Measurements from ENCODE around the gene PSENEN.

Gene PSENEN

DNA sequence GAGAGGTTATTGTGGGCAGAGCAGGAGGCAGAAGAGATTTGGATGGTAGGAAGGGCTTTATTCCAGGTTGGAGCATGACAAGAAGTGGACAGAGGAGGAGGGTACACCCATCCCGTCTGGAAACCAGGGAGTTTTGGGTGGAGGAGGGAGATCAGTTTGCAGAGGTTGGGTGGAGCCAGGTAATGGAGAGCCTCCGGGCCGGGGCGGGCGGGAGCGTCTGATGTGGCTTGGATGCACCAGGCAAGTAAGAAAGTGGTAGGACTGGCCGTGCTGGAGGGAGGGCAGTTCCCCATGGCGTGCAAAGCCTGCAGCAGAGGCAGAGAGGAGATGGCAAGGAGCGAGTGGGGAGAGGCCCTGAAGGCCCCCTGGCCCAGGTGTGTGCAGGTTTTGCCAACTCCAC, 14.1 kb upstream of the PSENEN start:
- Histone ChIP-seq H3K9me3 (ENCODE audit: control insufficient read depth, low read length) (no peaks in the 10 kb centered on the region), H3K4me1 (ENCODE audit: control insufficient read depth, insufficient read depth, low read length) (peaks cover 9% of the 10 kb centered on the region), H3K9ac (ENCODE audit: low read length) (peak overlapping the region; percentile 39), H3K27me3 (ENCODE audit: control insufficient read depth, insufficient read depth, low read length) (no peaks in the 10 kb centered on the region), H3K36me3 (ENCODE audit: control insufficient read depth, insufficient read depth, low read length) (peaks cover 25% of the 10 kb centered on the region), H3K4me3 (ENCODE audit: low read length) (no peak overlapping the region)

DNA sequence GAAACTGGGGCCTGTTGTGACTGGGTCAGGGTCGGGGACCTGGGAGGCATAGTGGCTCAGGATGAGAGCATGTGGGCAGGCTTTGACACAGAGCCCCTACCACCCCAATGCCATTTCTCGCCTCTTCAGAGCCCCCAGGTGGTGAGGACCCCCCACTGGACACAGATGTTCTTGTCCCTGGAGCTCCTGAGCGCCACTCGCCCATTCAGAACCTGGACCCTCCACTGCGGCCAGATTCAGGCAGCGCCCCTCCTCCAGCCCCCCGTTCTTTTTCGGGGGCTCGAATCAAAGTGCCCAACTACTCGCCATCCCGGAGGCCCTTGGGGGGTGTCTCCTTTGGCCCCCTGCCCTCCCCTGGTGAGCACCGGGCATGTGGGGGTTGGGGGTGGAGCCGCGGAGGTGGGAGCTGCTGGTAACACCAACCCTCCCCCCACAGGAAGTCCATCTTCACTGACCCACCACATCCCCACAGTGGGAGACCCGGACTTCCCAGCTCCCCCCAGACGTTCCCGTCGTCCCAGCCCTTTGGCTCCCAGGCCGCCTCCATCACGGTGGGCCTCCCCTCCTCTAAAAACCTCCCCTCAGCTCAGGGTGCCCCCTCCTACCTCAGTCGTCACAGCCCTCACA, 13.6 kb upstream of the PSENEN start:
- Histone ChIP-seq H3K4me1 (ENCODE audit: control insufficient read depth, insufficient read depth, low read length) (peaks cover 9% of the 10 kb centered on the region), H3K9ac (ENCODE audit: low read length) (no peak overlapping the region), H3K4me3 (ENCODE audit: low read length) (no peak overlapping the region), H3K36me3 (ENCODE audit: control insufficient read depth, insufficient read depth, low read length) (peaks cover 29% of the 10 kb centered on the region), H3K9me3 (ENCODE audit: control insufficient read depth, low read length) (no peaks in the 10 kb centered on the region), H3K27me3 (ENCODE audit: control insufficient read depth, insufficient read depth, low read length) (no peaks in the 10 kb centered on the region)

DNA sequence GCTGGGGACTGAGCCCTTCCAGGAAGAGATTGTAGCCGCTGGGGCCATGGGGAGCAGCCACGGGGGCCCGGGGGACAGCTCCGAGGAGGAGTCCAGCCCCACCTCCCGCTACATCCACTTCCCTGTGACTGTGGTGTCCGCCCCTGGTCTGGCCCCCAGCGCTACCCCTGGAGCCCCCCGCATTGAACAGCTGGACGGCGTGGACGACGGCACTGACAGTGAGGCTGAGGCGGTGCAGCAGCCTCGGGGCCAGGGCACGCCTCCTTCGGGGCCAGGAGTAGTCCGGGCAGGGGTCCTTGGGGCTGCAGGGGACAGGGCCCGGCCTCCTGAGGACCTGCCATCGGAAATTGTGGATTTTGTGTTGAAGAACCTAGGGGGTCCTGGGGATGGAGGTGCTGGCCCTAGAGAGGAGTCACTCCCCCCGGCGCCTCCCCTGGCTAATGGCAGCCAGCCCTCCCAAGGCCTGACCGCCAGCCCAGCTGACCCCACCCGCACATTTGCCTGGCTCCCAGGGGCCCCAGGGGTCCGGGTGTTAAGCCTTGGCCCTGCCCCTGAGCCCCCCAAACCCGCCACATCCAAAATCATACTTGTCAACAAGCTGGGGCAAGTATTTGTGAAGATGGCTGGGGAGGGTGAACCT, 12.8 kb upstream of the PSENEN start:
- Histone ChIP-seq H3K27me3 (ENCODE audit: control insufficient read depth, insufficient read depth, low read length) (no peaks in the 10 kb centered on the region), H3K36me3 (ENCODE audit: control insufficient read depth, insufficient read depth, low read length) (peaks cover 27% of the 10 kb centered on the region), H3K4me3 (ENCODE audit: low read length) (no peak overlapping the region), H3K9me3 (ENCODE audit: control insufficient read depth, low read length) (no peaks in the 10 kb centered on the region), H3K9ac (ENCODE audit: low read length) (no peak overlapping the region), H3K4me1 (ENCODE audit: control insufficient read depth, insufficient read depth, low read length) (peaks cover 9% of the 10 kb centered on the region)

DNA sequence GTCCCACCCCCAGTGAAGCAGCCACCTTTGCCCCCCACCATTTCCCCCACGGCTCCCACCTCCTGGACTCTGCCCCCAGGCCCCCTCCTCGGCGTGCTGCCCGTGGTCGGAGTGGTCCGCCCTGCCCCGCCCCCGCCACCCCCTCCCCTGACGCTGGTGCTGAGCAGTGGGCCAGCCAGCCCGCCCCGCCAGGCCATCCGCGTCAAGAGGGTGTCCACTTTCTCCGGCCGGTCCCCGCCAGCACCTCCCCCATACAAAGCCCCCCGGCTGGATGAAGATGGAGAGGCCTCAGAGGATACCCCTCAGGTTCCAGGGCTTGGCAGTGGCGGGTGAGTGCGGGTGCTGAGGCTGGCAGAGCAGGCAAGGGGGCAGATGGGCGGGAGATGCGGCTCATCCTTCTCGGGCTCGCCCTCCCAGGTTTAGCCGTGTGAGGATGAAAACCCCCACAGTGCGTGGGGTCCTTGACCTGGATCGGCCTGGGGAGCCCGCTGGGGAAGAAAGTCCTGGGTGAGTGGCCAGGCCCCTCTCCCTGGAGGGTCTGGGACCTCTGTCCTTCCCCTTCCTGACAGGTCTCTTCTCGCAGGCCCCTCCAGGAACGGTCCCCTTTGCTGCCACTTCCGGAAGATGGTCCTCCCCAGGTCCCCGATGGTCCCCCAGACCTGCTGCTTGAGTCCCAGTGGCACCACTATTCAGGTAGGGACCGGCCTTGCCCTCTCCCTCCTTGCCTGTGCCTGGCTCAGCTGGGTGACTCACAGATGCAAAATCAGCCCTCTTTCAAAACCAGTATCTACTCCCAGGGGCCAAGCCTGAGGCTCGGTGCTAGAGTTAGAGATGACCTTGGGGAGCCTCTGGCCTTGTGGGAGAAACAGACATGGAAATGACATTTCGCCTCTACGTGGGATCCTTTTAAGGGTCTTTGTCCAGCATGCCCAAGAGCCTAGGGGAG, 12.0 kb upstream of the PSENEN start:
- H3K27me3 ChIP-seq (ENCODE audit: control insufficient read depth, insufficient read depth, low read length) = no peaks in the 10 kb centered on the region
- no peak overlapping the region for H3K9ac ChIP-seq (ENCODE audit: low read length)
- no peak overlapping the region for H3K4me3 ChIP-seq (ENCODE audit: low read length)
- H3K4me1 ChIP-seq (ENCODE audit: control insufficient read depth, insufficient read depth, low read length) = peaks cover 9% of the 10 kb centered on the region
- H3K9me3 ChIP-seq (ENCODE audit: control insufficient read depth, low read length) = no peaks in the 10 kb centered on the region
- H3K36me3 ChIP-seq (ENCODE audit: control insufficient read depth, insufficient read depth, low read length) = peaks cover 24% of the 10 kb centered on the region

DNA sequence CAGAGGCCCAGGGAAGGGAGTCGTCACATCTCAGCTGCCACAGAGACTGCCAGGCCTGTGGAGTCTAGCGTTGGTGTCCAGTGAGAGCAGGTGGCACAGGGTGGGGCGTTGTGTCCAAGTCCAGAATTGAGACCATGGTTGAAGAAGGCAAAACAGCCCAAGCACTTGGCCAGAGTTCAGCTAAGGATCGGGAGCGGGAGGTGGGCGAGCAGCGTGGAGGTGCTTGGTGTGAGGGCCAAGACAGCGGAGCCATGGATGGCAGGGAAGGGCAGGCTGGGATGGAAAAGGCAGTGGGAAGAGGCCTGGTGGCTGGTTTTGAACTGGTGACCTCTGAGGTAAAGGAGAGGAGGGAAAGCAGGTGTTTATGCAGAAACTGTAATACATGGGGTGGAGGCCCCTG, 11.2 kb upstream of the PSENEN start:
- Histone ChIP-seq H3K4me3 (ENCODE audit: low read length) (no peak overlapping the region), H3K4me1 (ENCODE audit: control insufficient read depth, insufficient read depth, low read length) (peaks cover 9% of the 10 kb centered on the region), H3K9me3 (ENCODE audit: control insufficient read depth, low read length) (no peaks in the 10 kb centered on the region), H3K27me3 (ENCODE audit: control insufficient read depth, insufficient read depth, low read length) (no peaks in the 10 kb centered on the region), H3K36me3 (ENCODE audit: control insufficient read depth, insufficient read depth, low read length) (peaks cover 21% of the 10 kb centered on the region), H3K9ac (ENCODE audit: low read length) (no peak overlapping the region)

DNA sequence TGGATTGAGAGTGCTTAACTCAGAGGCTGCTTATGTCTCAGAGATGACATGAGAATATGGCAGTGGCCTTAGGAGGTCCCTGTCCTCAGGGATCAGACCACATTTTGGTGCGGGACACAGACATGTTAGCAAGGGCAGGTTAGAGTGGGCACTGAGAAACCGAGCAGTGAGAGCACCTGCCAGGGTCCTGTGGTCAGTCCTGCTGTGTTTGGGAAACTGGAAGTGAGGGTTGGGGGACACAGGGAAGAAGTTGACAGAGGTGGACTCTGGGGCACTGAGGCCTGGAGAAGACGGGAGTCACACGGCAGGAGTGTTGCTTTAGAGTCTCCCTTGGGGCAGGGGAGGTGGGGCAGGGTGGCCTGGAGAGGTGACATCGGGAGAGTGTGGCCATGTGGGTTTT, 10.6 kb upstream of the PSENEN start:
- no peak overlapping the region for H3K4me3 ChIP-seq (ENCODE audit: low read length)
- H3K9ac ChIP-seq (ENCODE audit: low read length) = no peak overlapping the region
- H3K36me3 ChIP-seq (ENCODE audit: control insufficient read depth, insufficient read depth, low read length) = peaks cover 16% of the 10 kb centered on the region
- no peaks in the 10 kb centered on the region for H3K9me3 ChIP-seq (ENCODE audit: control insufficient read depth, low read length)
- H3K4me1 ChIP-seq (ENCODE audit: control insufficient read depth, insufficient read depth, low read length) = peaks cover 14% of the 10 kb centered on the region
- no peaks in the 10 kb centered on the region for H3K27me3 ChIP-seq (ENCODE audit: control insufficient read depth, insufficient read depth, low read length)

DNA sequence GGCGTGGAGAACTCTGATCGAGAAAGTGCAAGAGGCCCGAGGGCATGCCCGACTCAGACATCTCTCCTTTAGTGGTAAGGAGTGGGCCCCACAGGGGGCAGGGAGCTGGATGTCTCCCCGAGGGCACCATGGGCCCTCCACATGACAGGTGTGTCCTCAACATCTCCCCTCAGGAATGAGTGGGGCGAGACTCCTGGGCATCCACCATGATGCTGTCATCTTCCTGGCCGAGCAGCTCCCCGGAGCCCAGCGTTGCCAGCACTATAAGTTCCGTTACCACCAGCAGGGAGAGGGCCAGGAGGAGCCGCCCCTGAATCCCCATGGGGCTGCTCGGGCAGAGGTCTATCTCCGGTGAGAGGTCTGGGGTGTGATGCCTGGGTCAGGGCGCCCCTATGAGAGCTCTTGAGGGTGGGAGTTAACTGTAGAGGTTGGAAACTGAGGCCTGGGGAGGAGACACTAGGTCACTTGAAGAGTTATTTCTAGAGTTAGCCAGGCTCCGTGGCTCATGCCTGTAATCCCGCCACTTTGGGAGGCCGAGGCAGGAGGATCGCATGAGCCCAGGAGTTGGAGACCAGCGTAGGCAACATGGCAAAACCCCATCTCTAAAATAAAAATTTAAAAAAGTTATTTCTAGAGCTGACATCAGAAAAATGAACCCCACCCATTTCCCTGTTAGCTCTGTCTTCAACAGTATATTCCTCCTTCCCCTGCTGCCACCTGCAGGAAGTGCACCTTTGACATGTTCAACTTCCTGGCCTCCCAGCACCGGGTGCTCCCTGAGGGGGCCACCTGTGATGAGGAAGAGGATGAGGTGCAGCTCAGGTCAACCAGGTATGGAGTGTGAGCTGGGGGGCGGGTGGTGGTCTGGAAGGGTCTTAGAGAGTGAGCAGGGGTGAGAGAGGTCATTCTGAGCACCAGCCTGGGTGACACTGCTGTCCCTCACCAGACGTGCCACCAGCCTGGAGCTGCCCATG, 8.3 kb upstream of the PSENEN start:
- Histone ChIP-seq H3K9me3 (ENCODE audit: control insufficient read depth, low read length) (no peaks in the 10 kb centered on the region), H3K36me3 (ENCODE audit: control insufficient read depth, insufficient read depth, low read length) (peaks cover 10% of the 10 kb centered on the region), H3K27me3 (ENCODE audit: control insufficient read depth, insufficient read depth, low read length) (no peaks in the 10 kb centered on the region), H3K4me1 (ENCODE audit: control insufficient read depth, insufficient read depth, low read length) (peaks cover 8% of the 10 kb centered on the region), H3K4me3 (ENCODE audit: low read length) (no peak overlapping the region), H3K9ac (ENCODE audit: low read length) (no peak overlapping the region)

GRCh38 chr19:35738021-35738886, 7.2 kb upstream of the PSENEN start:
- Histone ChIP-seq H3K4me3 (ENCODE audit: low read length) (no peak overlapping the region), H3K27me3 (ENCODE audit: control insufficient read depth, insufficient read depth, low read length) (no peaks in the 10 kb centered on the region), H3K9me3 (ENCODE audit: control insufficient read depth, low read length) (no peaks in the 10 kb centered on the region), H3K9ac (ENCODE audit: low read length) (no peak overlapping the region), H3K4me1 (ENCODE audit: control insufficient read depth, insufficient read depth, low read length) (peaks cover 8% of the 10 kb centered on the region), H3K36me3 (ENCODE audit: control insufficient read depth, insufficient read depth, low read length) (peaks cover 10% of the 10 kb centered on the region)

GRCh38 chr19:35738887-35739229, 6.6 kb upstream of the PSENEN start:
- peaks cover 11% of the 10 kb centered on the region for H3K4me1 ChIP-seq (ENCODE audit: control insufficient read depth, insufficient read depth, low read length)
- H3K27me3 ChIP-seq (ENCODE audit: control insufficient read depth, insufficient read depth, low read length) = no peaks in the 10 kb centered on the region
- H3K9ac ChIP-seq (ENCODE audit: low read length) = no peak overlapping the region
- peaks cover 6% of the 10 kb centered on the region for H3K36me3 ChIP-seq (ENCODE audit: control insufficient read depth, insufficient read depth, low read length)
- no peak overlapping the region for H3K4me3 ChIP-seq (ENCODE audit: low read length)
- no peaks in the 10 kb centered on the region for H3K9me3 ChIP-seq (ENCODE audit: control insufficient read depth, low read length)

DNA sequence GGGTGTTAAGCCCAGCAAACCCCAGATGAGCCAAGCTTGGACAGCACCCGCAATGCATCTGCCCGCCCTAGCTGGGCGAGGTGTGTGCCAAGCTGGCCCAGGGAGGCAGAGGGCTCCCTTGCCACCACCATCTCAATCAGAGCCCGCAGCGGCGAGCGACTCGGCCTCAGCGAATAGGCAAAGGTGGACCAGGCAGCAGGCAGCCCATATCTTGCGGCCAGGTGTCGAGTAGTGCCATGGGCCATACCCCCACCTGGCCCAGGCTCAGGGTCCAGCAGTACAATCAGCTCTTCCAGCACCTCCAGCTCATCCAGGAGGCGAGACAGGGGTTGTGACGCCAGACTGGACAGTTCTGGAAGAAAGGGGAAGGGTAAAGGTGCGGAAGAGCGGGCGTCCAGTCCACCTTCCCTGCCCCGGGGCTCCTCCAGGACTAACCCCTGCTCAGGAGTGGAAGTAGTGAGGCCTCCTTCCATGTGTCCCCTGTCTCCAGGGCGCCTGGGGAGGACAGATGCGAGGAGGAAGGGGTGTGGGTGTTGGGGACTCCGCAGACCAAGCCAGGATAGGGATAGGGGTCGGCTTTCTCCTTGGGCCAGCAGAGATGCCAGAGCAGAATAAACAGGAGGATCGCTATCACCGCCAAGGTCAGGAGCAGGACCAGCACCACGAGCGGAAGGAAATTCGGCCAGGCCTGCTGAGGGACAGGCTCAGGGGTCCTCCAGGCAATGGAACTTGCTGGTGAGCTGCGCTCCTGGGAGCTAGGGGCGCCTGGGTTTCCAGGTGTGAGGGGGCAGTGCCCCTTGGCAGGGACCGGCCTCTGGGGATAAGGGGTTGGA, 6.0 kb upstream of the PSENEN start:
- peaks cover 17% of the 10 kb centered on the region for H3K4me1 ChIP-seq (ENCODE audit: control insufficient read depth, insufficient read depth, low read length)
- no peak overlapping the region for H3K9ac ChIP-seq (ENCODE audit: low read length)
- peaks cover 4% of the 10 kb centered on the region for H3K36me3 ChIP-seq (ENCODE audit: control insufficient read depth, insufficient read depth, low read length)
- H3K27me3 ChIP-seq (ENCODE audit: control insufficient read depth, insufficient read depth, low read length) = no peaks in the 10 kb centered on the region
- no peaks in the 10 kb centered on the region for H3K9me3 ChIP-seq (ENCODE audit: control insufficient read depth, low read length)
- H3K4me3 ChIP-seq (ENCODE audit: low read length) = peak overlapping the region; percentile 69
